Fibroblast of lung (primary cell): ENCODE measurements around the gene PRPSAP2. TPM values are rescaled to one million over a fixed set of nuclear protein-coding genes. Genes with fewer than 3 reads are reported as not detected.
"Not testable (repeated sequence)": the region's sequence is repeated elsewhere in the genome, so short reads cannot be mapped to it uniquely, and the experiment has no call there.

Experiments used
- DNase-seq, 2 donors: peaks; one replicate each; pipeline versions ENCODE4 v3.0.0 to v3.0.0-alpha.2; 2010; ENCODE audit warnings: low read depth in 2 of 2
- H2AFZ ChIP-seq: 2 replicates; pipeline ENCODE4 v1.5.1; 2012; ENCODE audit warnings: low read length, control low read depth, inconsistent platforms
- H3K27ac ChIP-seq: 2 replicates; pipeline ENCODE4 v1.5.1; 2011; ENCODE audit warnings: low read length, control low read depth; ENCODE audit not compliant: insufficient read depth
- H3K27me3 ChIP-seq: 2 replicates; pipeline ENCODE4 v1.5.1; 2011; ENCODE audit warnings: mild to moderate bottlenecking, low read length; ENCODE audit not compliant: control insufficient read depth, insufficient read depth
- H3K36me3 ChIP-seq: 2 replicates; pipeline ENCODE4 v1.5.1; 2011; ENCODE audit warnings: low read length; ENCODE audit not compliant: control insufficient read depth, insufficient read depth
- H3K4me1 ChIP-seq: 2 replicates; pipeline ENCODE4 v1.5.1; 2011; ENCODE audit warnings: low read length; ENCODE audit not compliant: control insufficient read depth, insufficient read depth; ENCODE audit errors: extremely low read depth
- H3K4me2 ChIP-seq: 2 replicates; pipeline ENCODE4 v1.5.1; 2011; ENCODE audit warnings: low read length, control low read depth; ENCODE audit not compliant: insufficient read depth; ENCODE audit errors: extremely low read depth
- H3K4me3 ChIP-seq, 4 experiments: fragments of 200-600 bp in 1 of 4; sonication (generic) in 1 of 4; replicated peaks in 1 of 4; 2 replicates each; pipeline ENCODE4 v1.5.1; 2011 to 2016; ENCODE audit warnings: low read length in 4 of 4, low read depth in 3 of 4, mild to moderate bottlenecking in 3 of 4, control low read depth in 2 of 4, inconsistent platforms in 1 of 4, mixed read lengths in 1 of 4; ENCODE audit not compliant: insufficient read depth in 1 of 4; ENCODE audit errors: control extremely low read depth in 1 of 4
- H3K79me2 ChIP-seq: 2 replicates; pipeline ENCODE4 v1.5.1; 2012; ENCODE audit warnings: mild to moderate bottlenecking, low read length, inconsistent platforms; ENCODE audit not compliant: control insufficient read depth, insufficient read depth
- H3K9ac ChIP-seq: 2 replicates; pipeline ENCODE4 v1.5.1; 2011; ENCODE audit warnings: mild to moderate bottlenecking, low read length, control low read depth; ENCODE audit not compliant: insufficient read depth
- H3K9me3 ChIP-seq: 2 replicates; pipeline ENCODE4 v1.5.1; 2012; ENCODE audit warnings: low read depth, low read length; ENCODE audit not compliant: control insufficient read depth, insufficient read depth
- H4K20me1 ChIP-seq: 2 replicates; pipeline ENCODE4 v1.5.1; 2011; ENCODE audit warnings: low read length; ENCODE audit not compliant: control insufficient read depth, insufficient read depth; ENCODE audit errors: extremely low read depth
- EZH2 ChIP-seq: IDR thresholded peaks from 2 replicates; pipeline ENCODE4 v1.5.1; 2012; ENCODE audit warnings: low read length, control low read depth, mild to moderate bottlenecking; ENCODE audit errors: missing control alignments
- polyA plus RNA-seq, 2 donors: library from polyadenylated mRNA; depleted of rRNA in 1 of 2; stranded (reverse) in 1 of 2; unstranded in 1 of 2; fragments of >200 nt; gene quantifications; 2 replicates each; pipeline ENCODE4 v1.2.1, GENCODE V29; 2011 to 2012; ENCODE audit warnings: missing spikeins in 1 of 2
- total RNA-seq: library from RNA; depleted of rRNA; stranded (reverse); fragments of >200 nt; gene quantifications from 2 replicates; pipeline ENCODE4 v1.2.1, GENCODE V29; 2014
- TF ChIP-seq, protein P1 (sequence below), 2 donors: IDR thresholded peaks in 1 of 2; conservative IDR thresholded peaks in 1 of 2; 1 replicate in 1 of 2; 2 replicates in 1 of 2; pipeline ENCODE4 v1.5.1; 2011 to 2012; ENCODE audit warnings: low read length in 2 of 2, control low read depth in 1 of 2, inconsistent platforms in 1 of 2, low read depth in 1 of 2, mild to moderate bottlenecking in 1 of 2

The PRPSAP2 gene
- total and polyA plus RNA-seq, 2 donors (not counting 1 experiment from before 2014, with no cell fraction given), result 23.1 to 47.4 TPM

DNA sequence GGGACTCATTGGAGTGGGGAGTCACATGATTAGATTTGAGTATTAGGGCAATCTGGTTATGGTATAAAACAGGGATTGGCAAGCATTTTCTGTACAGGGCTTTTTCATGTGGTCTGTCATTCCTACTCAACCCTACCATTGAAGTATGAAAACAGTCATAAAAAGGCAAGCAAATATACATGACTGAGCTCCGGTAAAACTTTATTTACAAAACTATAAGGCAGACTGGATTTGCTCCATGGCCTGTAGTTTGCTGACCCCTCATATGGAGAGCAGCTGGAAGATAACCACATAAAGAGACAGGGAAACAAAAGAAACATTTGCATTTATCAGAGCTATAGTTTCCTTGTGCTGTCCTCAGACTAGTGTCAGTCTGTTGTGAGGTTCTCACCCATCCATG, 30.3 kb upstream of the PRPSAP2 start:
- not testable (repeated sequence) for H3K9me3 ChIP-seq, H2AFZ ChIP-seq, H3K4me3 ChIP-seq, H3K79me2 ChIP-seq, H3K4me1 ChIP-seq, H3K36me3 ChIP-seq, H3K9ac ChIP-seq, H4K20me1 ChIP-seq, H3K4me2 ChIP-seq, H3K27ac ChIP-seq, H3K27me3 ChIP-seq, DNase-seq

DNA sequence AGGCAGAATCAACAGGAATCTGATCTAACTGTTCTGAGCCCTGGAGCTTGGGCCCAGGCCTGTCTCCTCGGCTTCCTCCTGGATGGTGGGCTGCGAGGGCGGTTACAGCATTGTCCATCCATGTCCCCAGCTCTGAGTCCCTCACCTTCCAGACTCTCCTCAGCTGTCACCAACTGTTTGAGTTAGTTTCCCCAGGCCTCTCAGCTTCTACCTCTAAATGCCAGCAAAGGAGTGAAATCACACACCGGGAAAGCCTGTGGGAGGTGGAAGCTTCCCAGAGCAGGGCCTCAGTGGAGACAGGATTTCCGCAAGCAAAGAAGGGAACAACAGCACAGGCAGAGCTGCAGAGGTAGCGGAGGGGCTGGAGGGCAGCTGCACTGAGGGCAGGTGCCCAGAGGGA, 9.4 kb upstream of the PRPSAP2 start:
- Histone ChIP-seq H2AFZ (no peak overlapping the region), H3K27ac (no peak overlapping the region), H3K27me3 (no peaks in the 10 kb centered on the region), H3K4me2 (no peak overlapping the region), H3K9ac (no peak overlapping the region), H3K79me2 (no peaks in the 10 kb centered on the region), H3K4me1 (no peaks in the 10 kb centered on the region), H4K20me1 (no peaks in the 10 kb centered on the region), H3K4me3 (no peak overlapping the region), H3K36me3 (no peaks in the 10 kb centered on the region), H3K9me3 (no peaks in the 10 kb centered on the region)
- TF ChIP-seq EZH2, result no peak
- TF ChIP-seq, protein P1, sequence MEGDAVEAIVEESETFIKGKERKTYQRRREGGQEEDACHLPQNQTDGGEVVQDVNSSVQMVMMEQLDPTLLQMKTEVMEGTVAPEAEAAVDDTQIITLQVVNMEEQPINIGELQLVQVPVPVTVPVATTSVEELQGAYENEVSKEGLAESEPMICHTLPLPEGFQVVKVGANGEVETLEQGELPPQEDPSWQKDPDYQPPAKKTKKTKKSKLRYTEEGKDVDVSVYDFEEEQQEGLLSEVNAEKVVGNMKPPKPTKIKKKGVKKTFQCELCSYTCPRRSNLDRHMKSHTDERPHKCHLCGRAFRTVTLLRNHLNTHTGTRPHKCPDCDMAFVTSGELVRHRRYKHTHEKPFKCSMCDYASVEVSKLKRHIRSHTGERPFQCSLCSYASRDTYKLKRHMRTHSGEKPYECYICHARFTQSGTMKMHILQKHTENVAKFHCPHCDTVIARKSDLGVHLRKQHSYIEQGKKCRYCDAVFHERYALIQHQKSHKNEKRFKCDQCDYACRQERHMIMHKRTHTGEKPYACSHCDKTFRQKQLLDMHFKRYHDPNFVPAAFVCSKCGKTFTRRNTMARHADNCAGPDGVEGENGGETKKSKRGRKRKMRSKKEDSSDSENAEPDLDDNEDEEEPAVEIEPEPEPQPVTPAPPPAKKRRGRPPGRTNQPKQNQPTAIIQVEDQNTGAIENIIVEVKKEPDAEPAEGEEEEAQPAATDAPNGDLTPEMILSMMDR (conservative IDR thresholded peaks at IDR 0.05 in 1 of 2, IDR thresholded peaks at IDR 0.05 in 1 of 2; ENCODE audit: low read depth in 1 of 2, low read length in 2 of 2), result no peak
- no peak for DNase-seq

DNA sequence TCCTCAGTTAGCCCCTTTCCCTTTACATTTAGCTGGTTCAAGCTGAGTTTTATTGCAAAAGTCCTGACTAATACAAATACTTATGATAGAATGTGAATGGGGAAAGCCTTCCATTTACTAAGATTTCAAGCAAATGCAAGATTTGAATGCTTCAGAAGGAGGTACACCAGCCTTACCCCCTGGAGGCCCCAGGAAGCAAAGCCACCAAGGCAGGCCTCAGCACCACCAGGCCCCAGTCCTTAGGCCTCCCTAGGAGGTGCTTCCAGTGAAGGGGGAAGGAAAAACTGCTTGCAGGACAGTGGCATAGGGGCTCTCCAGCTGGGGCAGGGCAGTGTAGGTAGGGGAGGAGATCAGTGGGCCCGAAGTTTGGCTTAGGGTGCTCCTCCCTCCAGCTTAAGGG, 7.3 kb upstream of the PRPSAP2 start:
- no peak overlapping the region for H2AFZ ChIP-seq
- no peaks in the 10 kb centered on the region for H3K27me3 ChIP-seq
- TF ChIP-seq, protein P1 (conservative IDR thresholded peaks at IDR 0.05 in 1 of 2, IDR thresholded peaks at IDR 0.05 in 1 of 2; ENCODE audit: low read depth in 1 of 2, low read length in 2 of 2), result no peak
- TF ChIP-seq EZH2, result no peak
- H3K4me2 ChIP-seq, result no peak overlapping the region
- no peak overlapping the region for H3K27ac ChIP-seq
- no peak overlapping the region for H3K9ac ChIP-seq
- no peaks in the 10 kb centered on the region for H3K9me3 ChIP-seq
- H3K4me1 ChIP-seq, result peaks cover 2% of the 10 kb centered on the region
- H4K20me1 ChIP-seq, result no peaks in the 10 kb centered on the region
- H3K4me3 ChIP-seq, result no peak overlapping the region
- H3K79me2 ChIP-seq, result peaks cover 1% of the 10 kb centered on the region
- H3K36me3 ChIP-seq, result no peaks in the 10 kb centered on the region
- no peak for DNase-seq
